ENCODE measurements around the gene CD34. TPM values are rescaled to one million over a fixed set of nuclear protein-coding genes. Genes with fewer than 3 reads are reported as not detected.

CD34 gene
- total RNA-seq, 6 experiments from 2014 or later: 0.70 to 2.7 (median 2.2) TPM

DNA sequence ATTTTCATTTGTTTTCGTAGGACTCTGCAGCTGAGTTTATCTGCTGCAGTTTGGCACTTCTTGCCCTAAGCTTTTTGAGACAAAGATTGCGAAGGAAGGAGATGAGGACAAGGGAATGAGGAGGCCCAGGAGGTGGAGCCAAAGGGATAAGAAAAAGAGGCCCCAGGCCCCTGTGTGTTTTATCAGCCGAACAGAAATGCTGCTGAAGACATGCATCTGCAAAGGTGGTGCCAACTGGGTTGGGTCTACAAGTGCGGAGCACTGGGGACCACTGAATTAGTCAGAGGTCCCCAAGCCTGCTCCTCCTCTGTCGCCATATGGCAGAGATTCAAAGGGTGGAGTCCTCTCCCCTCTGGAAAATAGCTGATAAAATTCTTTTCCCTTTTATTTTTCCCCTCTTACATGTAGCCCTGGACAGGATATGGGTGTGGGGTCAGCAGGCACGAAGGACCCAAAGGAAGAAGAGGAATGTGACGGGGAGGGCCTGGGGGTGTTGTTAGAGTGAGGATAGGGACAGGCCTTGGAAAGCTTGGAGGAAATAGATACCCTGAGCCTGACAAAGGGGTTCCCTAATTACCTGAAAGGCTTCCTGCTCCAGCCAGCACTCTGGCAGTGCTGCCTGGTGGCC lies 2.7 kb downstream of the CD34 start:
- peak; percentile 11 to 36 (median 20) for ATAC-seq
- no peak for TF ChIP-seq POLR2A (IDR thresholded peaks at IDR 0.05)
- TF ChIP-seq, protein P1, sequence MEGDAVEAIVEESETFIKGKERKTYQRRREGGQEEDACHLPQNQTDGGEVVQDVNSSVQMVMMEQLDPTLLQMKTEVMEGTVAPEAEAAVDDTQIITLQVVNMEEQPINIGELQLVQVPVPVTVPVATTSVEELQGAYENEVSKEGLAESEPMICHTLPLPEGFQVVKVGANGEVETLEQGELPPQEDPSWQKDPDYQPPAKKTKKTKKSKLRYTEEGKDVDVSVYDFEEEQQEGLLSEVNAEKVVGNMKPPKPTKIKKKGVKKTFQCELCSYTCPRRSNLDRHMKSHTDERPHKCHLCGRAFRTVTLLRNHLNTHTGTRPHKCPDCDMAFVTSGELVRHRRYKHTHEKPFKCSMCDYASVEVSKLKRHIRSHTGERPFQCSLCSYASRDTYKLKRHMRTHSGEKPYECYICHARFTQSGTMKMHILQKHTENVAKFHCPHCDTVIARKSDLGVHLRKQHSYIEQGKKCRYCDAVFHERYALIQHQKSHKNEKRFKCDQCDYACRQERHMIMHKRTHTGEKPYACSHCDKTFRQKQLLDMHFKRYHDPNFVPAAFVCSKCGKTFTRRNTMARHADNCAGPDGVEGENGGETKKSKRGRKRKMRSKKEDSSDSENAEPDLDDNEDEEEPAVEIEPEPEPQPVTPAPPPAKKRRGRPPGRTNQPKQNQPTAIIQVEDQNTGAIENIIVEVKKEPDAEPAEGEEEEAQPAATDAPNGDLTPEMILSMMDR (IDR thresholded peaks at IDR 0.05): no peak
- 44% methylated on average over 7 of the region's 7 CpGs for WGBS (ENCODE audit: insufficient coverage, low coverage, low lambda C conversion rate, missing lambda C conversion rate)
- Histone ChIP-seq H3K36me3 (no peaks in the 10 kb centered on the region), H3K27me3 (no peaks in the 10 kb centered on the region), H3K4me3 (no peak overlapping the region), H3K27ac (no peak overlapping the region), H3K4me1 (no peaks in the 10 kb centered on the region), H3K9me3 (no peaks in the 10 kb centered on the region)
- DNase-seq: no peak
- intact Hi-C loops (cut with DNase I): no loop called here

DNA sequence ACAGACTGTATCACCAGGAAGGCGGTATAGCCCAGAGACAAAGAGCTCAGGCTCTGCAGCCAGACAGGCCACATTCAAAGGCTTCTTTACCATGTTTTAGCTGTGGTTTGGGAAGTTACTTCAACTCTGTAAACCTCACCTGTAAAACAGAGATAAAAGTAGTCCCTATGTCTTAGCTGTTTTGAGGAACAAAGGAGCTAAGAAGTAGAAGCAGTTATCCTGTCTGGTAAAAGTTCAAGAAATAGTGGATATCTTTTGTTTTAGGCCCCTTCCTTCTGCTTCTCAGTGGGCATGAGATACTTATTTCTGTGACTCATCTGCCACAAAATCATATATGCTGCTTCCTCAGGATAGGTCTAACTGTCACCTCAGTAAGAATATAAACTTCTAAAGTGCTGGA lies 6.5 kb downstream of the CD34 start:
- H3K27me3 ChIP-seq: no peaks in the 10 kb centered on the region
- intact Hi-C loops (cut with DNase I): no loop called here
- no peak for ATAC-seq
- H3K27ac ChIP-seq: no peak overlapping the region
- no peaks in the 10 kb centered on the region for H3K36me3 ChIP-seq
- TF ChIP-seq, protein P1 (IDR thresholded peaks at IDR 0.05): no peak
- TF ChIP-seq POLR2A (IDR thresholded peaks at IDR 0.05): no peak
- no peak for DNase-seq
- H3K9me3 ChIP-seq: no peaks in the 10 kb centered on the region
- H3K4me1 ChIP-seq: no peaks in the 10 kb centered on the region
- no peak overlapping the region for H3K4me3 ChIP-seq
- WGBS (ENCODE audit: insufficient coverage, low coverage, low lambda C conversion rate, missing lambda C conversion rate): 75% methylated on average over 1 of the region's 1 CpG

DNA sequence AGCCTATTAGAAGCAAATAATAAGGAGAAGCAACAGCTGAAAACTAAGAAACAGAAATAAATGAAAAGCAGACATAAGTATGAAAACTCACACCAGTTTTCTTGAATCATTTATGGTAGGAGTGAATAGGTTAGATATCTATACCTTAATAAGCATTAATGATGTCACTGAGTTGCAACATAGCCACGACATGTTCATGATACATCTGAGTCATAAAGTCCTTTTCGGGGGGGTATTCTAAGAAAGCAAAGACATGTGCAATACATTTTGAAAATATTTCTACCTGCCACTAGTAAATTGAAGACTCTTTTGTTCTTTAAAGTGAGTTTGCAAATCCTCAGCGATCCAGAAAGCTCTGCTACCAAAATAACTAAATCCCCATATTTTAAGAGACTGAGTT lies 7.2 kb downstream of the CD34 start:
- DNase-seq: no peak
- Histone ChIP-seq H3K9me3 (no peaks in the 10 kb centered on the region), H3K4me1 (no peaks in the 10 kb centered on the region), H3K27me3 (no peaks in the 10 kb centered on the region), H3K4me3 (no peak overlapping the region), H3K27ac (no peak overlapping the region), H3K36me3 (no peaks in the 10 kb centered on the region)
- TF ChIP-seq, protein P1 (IDR thresholded peaks at IDR 0.05): no peak
- no peak for TF ChIP-seq POLR2A (IDR thresholded peaks at IDR 0.05)
- intact Hi-C loops (cut with DNase I): no loop called here
- ATAC-seq: no peak
- 63% methylated on average over 3 of the region's 3 CpGs for WGBS (ENCODE audit: insufficient coverage, low coverage, low lambda C conversion rate, missing lambda C conversion rate)

DNA sequence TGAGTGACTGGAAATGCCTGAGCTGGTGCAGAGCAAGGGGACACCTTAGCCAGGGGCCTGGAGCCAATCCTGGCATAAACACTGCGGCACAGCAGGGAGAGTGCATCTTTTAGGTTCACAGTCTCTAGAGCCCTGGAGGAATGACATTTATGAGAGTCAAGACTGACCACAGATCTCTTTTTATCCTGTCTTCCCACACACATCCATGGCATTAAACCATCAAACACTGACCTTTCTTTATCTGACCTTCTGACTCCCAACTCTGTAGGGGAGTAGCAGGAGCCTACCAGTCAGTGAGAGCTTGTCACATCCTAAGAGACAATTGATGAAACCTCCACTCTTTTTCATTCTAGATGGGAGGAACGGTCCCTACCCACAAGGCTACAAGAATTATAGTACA lies 7.9 kb downstream of the CD34 start:
- 86% methylated on average over 1 of the region's 2 CpGs for WGBS (ENCODE audit: insufficient coverage, low coverage, low lambda C conversion rate, missing lambda C conversion rate)
- Histone ChIP-seq H3K4me3 (no peak overlapping the region), H3K27me3 (no peaks in the 10 kb centered on the region), H3K36me3 (no peaks in the 10 kb centered on the region), H3K4me1 (no peaks in the 10 kb centered on the region), H3K27ac (no peak overlapping the region), H3K9me3 (no peaks in the 10 kb centered on the region)
- ATAC-seq (no peak), DNase-seq (no peak)
- intact Hi-C loops (cut with DNase I): no loop called here
- TF ChIP-seq POLR2A (IDR thresholded peaks at IDR 0.05): no peak
- TF ChIP-seq, protein P1 (IDR thresholded peaks at IDR 0.05): no peak

DNA sequence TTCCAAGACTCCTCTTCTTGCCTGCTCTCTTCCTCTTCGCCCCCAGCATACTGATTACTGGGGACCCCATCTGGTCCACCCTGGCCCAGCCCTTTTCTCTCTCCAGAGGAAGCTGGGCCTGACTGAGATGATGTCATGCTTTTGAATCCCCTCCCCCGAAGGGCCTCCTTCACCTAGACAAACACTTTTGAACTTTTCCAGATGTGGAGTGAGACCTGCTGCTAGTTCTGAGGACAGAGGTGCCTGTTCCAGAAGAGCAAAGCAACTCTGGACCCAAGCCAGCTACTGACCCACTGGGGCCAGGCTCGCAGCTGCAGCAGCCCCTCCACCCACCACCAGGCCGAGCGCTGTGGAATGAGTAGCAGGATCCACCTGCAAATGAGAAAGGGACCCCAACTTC lies 8.4 kb downstream of the CD34 start:
- ATAC-seq (no peak), DNase-seq (no peak)
- intact Hi-C loops (cut with DNase I): no loop called here
- H3K4me1 ChIP-seq: no peaks in the 10 kb centered on the region
- TF ChIP-seq, protein P1 (IDR thresholded peaks at IDR 0.05): no peak
- TF ChIP-seq POLR2A (IDR thresholded peaks at IDR 0.05): no peak
- no peaks in the 10 kb centered on the region for H3K27me3 ChIP-seq
- no peak overlapping the region for H3K27ac ChIP-seq
- H3K36me3 ChIP-seq: no peaks in the 10 kb centered on the region
- WGBS (ENCODE audit: insufficient coverage, low coverage, low lambda C conversion rate, missing lambda C conversion rate): 71% methylated on average over 2 of the region's 5 CpGs
- H3K4me3 ChIP-seq: no peak overlapping the region
- no peaks in the 10 kb centered on the region for H3K9me3 ChIP-seq

Measured in right lobe of liver (tissue), 6 donors.